GM18498 (cell line): ENCODE measurements around the gene GCK.

Source experiments
- ATAC-seq: cut with Tn5 transposase; IDR thresholded peaks from one replicate; pipeline ENCODE4 v1.9.1; 2021; ENCODE audit warnings: mild to moderate bottlenecking, moderate library complexity; ENCODE audit not compliant: unreplicated experiment

GCK gene

GRCh38 chr7:44158096-44158872 is 31.0 kb downstream of the GCK start:
- no peak for ATAC-seq

DNA sequence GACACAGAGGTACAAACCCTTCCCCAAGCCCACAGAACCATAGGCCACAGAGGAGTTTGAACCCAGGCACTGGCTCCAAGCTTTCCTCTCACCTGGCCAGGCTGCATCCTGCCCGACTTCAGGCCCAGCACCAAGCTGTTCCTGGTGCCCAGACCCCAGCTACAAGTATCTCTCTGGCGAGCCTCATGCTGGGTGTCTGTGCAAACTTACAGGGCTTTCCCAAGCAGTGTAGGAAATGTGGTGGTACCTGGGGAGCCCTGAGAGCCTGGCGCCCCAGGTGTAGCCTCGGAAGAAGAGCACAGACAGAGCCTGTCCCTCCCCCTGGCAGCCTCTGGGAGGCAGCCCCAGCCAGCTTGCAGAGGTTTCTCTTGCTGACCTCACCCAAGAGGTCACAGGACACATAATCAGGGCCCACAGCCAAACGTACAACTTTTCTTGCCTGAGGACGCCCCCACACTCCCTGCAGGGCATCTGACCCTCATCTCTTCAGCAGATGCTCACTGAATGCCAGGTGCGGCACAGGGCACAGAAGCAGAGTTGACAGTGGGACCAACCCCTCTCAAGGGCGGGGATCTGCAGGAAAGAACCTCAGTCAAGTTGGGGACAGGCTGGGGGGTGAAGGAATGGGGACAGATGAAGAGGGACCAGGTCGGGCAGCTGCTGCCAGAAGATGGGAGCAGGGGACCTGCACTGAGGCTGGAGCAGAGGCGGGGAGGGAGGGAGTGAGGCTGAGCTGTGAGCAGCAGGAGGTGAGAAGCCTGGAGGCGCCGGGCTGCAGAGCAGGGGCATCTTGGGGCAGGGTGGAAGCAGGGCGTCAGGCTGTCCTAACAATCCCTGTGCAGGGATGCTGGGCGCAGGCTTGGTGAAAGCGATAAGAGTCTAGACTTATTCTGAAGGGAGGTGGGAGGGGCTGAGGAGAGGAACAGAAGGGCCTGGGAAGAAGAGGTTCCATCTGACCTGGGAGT is 31.8 kb downstream of the GCK start:
- no peak for ATAC-seq

DNA sequence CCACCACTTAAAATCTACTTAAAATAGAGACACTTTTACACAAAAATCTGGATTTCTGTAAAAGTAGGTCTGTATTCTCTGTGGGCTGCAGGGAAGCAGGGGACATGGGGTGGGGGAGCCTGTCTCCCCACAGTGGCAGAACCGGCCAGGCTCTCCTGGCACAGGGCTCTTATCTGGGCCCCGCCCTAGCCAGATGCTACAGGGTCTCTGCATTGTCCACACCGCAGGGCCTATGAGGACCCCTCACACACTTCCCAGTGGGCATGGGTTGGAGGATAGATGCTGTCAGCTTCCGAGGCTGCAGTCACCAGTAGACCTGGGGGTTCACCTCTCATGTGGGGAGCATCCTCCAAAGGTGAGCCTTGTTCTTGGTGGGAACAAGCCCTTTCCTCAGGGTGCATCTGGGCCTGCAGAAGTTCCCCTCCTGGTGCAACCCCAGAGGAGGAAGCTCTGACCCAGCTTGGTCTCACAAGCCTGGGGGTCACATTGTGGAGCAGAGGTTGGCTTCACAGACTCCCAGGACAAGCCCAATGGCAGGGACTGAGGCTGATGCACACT is 32.7 kb downstream of the GCK start:
- no peak for ATAC-seq

GRCh38 chr7:44155191-44156185 is 33.8 kb downstream of the GCK start:
- no peak for ATAC-seq

GRCh38 chr7:44154703-44155102 is 34.5 kb downstream of the GCK start:
- ATAC-seq: no peak

DNA sequence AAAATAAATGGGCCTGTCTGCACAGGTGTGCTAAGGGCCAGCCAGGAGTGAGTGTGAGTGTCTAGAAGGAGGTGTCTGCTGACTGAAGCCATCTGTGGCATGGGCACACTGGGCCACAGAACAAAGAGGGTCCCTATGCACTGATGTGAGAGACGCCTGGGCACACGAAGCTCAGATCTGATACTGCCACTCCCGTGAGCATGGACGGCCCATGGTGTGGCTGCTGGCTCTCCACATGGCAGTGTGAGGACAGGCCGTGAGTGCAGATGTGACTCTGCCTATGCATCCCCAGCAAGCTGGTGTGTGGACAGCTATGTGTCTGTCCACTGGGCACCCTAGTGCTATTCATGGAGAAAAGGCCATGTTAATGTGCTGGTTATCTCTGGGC is 35.3 kb downstream of the GCK start:
- ATAC-seq: no peak

GRCh38 chr7:44152971-44153947 is 36.0 kb downstream of the GCK start:
- no peak for ATAC-seq

DNA sequence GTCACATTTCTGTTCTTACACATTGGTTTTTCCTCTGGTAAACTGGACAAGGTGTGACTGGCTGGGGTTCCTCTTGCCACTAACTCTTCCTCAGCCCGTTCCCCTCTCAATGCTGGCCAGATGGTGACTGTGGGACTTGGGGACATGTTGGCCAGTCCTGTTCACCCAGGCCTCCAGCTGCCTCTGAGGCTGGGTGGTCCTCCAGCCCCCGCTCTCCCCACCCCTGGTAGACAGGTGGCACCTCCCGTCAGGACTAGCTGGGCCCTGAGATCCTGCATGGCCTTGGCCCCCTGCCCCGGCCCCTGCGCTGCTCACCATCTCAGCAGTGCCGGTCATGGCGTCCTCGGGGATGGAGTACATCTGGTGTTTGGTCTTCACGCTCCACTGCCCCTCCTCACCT is 37.3 kb downstream of the GCK start:
- ATAC-seq: no peak

GRCh38 chr7:44150966-44151941 is 38.0 kb downstream of the GCK start:
- ATAC-seq: no peak

GRCh38 chr7:44150466-44150832 is 38.8 kb downstream of the GCK start:
- no peak for ATAC-seq

- ATAC-seq: no peak
Observed at GRCh38 chr7:44149571-44150465, 39.4 kb downstream of the GCK start.

DNA sequence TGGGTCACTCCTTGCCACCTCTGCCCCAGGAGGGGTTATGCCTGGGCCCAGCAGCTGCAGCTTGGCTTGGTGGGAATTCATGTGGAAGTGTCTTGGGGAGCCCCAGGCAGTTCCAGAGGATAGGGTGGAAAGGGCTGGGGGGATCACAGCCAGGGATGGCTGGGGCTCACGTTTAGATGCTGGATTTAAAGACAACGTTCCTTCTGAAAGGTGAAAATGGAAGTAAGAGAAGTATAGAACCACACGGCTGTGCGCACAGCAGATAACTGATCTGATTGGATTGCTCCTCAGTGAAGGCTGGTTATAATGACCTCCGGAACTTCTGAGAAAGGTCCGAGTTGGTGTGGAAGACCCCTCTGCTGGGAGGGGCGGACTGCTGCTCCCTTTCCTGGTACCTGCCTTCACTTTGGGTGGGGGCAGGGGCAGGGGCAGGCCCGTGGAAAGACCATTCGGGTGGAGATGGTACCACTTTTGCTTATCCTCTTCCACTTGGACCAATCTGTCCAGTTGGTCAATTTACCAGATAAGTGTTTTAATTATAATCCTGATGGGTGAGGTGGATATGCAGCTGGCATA is 40.2 kb downstream of the GCK start:
- no peak for ATAC-seq

- no peak for ATAC-seq
Observed at GRCh38 chr7:44148166-44148565, 41.1 kb downstream of the GCK start.

GRCh38 chr7:44147026-44147991 is 41.9 kb downstream of the GCK start:
- ATAC-seq: no peak
